Endodermal cell (in vitro differentiated cells): ENCODE data around the gene SH3BP4. TPM values are rescaled to one million over a fixed set of nuclear protein-coding genes. Genes with fewer than 3 reads are reported as not detected.

Experiments
- DNase-seq: peaks from one replicate; pipeline ENCODE4 v3.0.0-alpha.2; 2017
- H3K27ac ChIP-seq: 2 replicates; pipeline ENCODE4 v1.5.1; 2013; ENCODE audit warnings: mild to moderate bottlenecking, low read depth, low read length, moderate library complexity
- H3K27me3 ChIP-seq: 2 replicates; pipeline ENCODE4 v1.6.1; 2013; ENCODE audit warnings: mild to moderate bottlenecking, low read length, moderate library complexity; ENCODE audit not compliant: insufficient read depth, control insufficient read depth, poor library complexity, severe bottlenecking
- H3K36me3 ChIP-seq: 2 replicates; pipeline ENCODE4 v1.7.0; 2013; ENCODE audit warnings: mild to moderate bottlenecking, low read length, moderate library complexity; ENCODE audit not compliant: control insufficient read depth, insufficient read depth
- H3K4me1 ChIP-seq: one replicate; pipeline ENCODE4 v1.7.0; 2013; ENCODE audit warnings: low read length; ENCODE audit not compliant: control insufficient read depth, insufficient read depth
- H3K4me3 ChIP-seq: 2 replicates; pipeline ENCODE4 v1.5.1; 2013; ENCODE audit warnings: mild to moderate bottlenecking, low read length, moderate library complexity
- H3K9ac ChIP-seq: 2 replicates; pipeline ENCODE4 v1.6.1; 2013; ENCODE audit warnings: mild to moderate bottlenecking, low read length, moderate library complexity; ENCODE audit not compliant: poor library complexity, severe bottlenecking; ENCODE audit errors: extremely low read depth
- H3K9me3 ChIP-seq: 2 replicates; pipeline ENCODE4 v1.6.1; 2013; ENCODE audit warnings: mild to moderate bottlenecking, low read length, moderate library complexity; ENCODE audit not compliant: control insufficient read depth
- H3K27ac Mint-ChIP-seq: 2 replicates; pipeline ENCODE4 v1.8.0; 2020; ENCODE audit warnings: mixed read lengths
- H3K27me3 Mint-ChIP-seq: 2 replicates; pipeline ENCODE4 v1.8.0; 2021; ENCODE audit warnings: mild to moderate bottlenecking, mixed read lengths; ENCODE audit not compliant: insufficient read depth
- H3K36me3 Mint-ChIP-seq: 2 replicates; pipeline ENCODE4 v1.8.0; 2020; ENCODE audit warnings: low read depth, mixed read lengths
- H3K4me1 Mint-ChIP-seq: 2 replicates; pipeline ENCODE4 v1.8.0; 2020; ENCODE audit warnings: mixed read lengths
- H3K4me3 Mint-ChIP-seq: 2 replicates; pipeline ENCODE4 v1.8.0; 2020; ENCODE audit warnings: mild to moderate bottlenecking, moderate library complexity, mixed read lengths
- H3K9me3 Mint-ChIP-seq: 2 replicates; pipeline ENCODE4 v1.8.0; 2020; ENCODE audit warnings: mild to moderate bottlenecking, mixed read lengths
- CTCF ChIP-seq: fragments of 200-600 bp; sonication (generic); conservative IDR thresholded peaks from 2 replicates; pipeline ENCODE4 v1.5.0; 2021; ENCODE audit warnings: antibody characterized with exemption, mild to moderate bottlenecking
- WGBS, 2 experiments: methylation state at CpG; one replicate each; pipeline versions ENCODE4 v1.1.5 to v1.1.7; 2013; ENCODE audit warnings: missing lambda C conversion rate in 2 of 2, mixed read lengths in 1 of 2; ENCODE audit not compliant: insufficient coverage in 1 of 2, insufficient read length in 1 of 2; 5-methylcytosine and 5-hydroxymethylcytosine counted together
- total RNA-seq, 2 donors: library from RNA; stranded (reverse); fragmentation: NEBNext Ultra II Directional in 1 of 2; extraction: Animal tissue kit (Norgen Biotek cat#: 25700) in 1 of 2; gene quantifications; 2 replicates in 1 of 2; 3 replicates in 1 of 2; pipeline ENCODE4 v1.2.1, GENCODE V29; 2021

SH3BP4 gene
- total RNA-seq, 2 donors from 2014 or later: 49.1 to 53.4 TPM

GRCh38 chr2:235092433-235093223 is 140.8 kb downstream of the SH3BP4 start:
- H3K4me1 ChIP-seq: no peaks in the 10 kb centered on the region
- no peak overlapping the region for H3K27ac Mint-ChIP-seq
- H3K9ac ChIP-seq: no peak overlapping the region

GRCh38 chr2:235094457-235094856 is 142.6 kb downstream of the SH3BP4 start:
- Mint-ChIP-seq H3K4me1 (no peaks in the 10 kb centered on the region), H3K9me3 (no peaks in the 10 kb centered on the region), H3K27ac (no peak overlapping the region), H3K36me3 (no peaks in the 10 kb centered on the region), H3K27me3 (no peaks in the 10 kb centered on the region), H3K4me3 (no peak overlapping the region)
- TF ChIP-seq CTCF: no peak
- Histone ChIP-seq H3K27ac (no peak overlapping the region), H3K36me3 (no peaks in the 10 kb centered on the region), H3K9ac (no peak overlapping the region), H3K4me3 (no peak overlapping the region), H3K27me3 (no peaks in the 10 kb centered on the region), H3K4me1 (no peaks in the 10 kb centered on the region), H3K9me3 (no peaks in the 10 kb centered on the region)
- no peak for DNase-seq
- WGBS, 2 experiments: 95 to 100% methylated on average over 1 of the region's 1 CpG

More at GRCh38 chr2:235092433-235093223, 140.8 kb downstream of the SH3BP4 start:
- Histone ChIP-seq H3K27ac (no peak overlapping the region), H3K9me3 (no peaks in the 10 kb centered on the region), H3K4me3 (no peak overlapping the region), H3K27me3 (no peaks in the 10 kb centered on the region), H3K36me3 (no peaks in the 10 kb centered on the region)
- no peak for TF ChIP-seq CTCF
- no peaks in the 10 kb centered on the region for H3K27me3 Mint-ChIP-seq
- H3K4me1 Mint-ChIP-seq: no peaks in the 10 kb centered on the region
- 91 to 96% methylated on average over 16 to 17 of the region's 17 CpGs for WGBS, 2 experiments
- DNase-seq: no peak
- no peak overlapping the region for H3K4me3 Mint-ChIP-seq
- no peaks in the 10 kb centered on the region for H3K36me3 Mint-ChIP-seq
- no peaks in the 10 kb centered on the region for H3K9me3 Mint-ChIP-seq

- H3K9me3 Mint-ChIP-seq: no peaks in the 10 kb centered on the region
- no peaks in the 10 kb centered on the region for H3K4me1 Mint-ChIP-seq
These were observed 143.8 kb downstream of the SH3BP4 start for GRCh38 chr2:235095569-235095968.

More at GRCh38 chr2:235095569-235095968, 143.8 kb downstream of the SH3BP4 start:
- Histone ChIP-seq H3K9ac (no peak overlapping the region), H3K4me3 (no peak overlapping the region), H3K27me3 (no peaks in the 10 kb centered on the region), H3K9me3 (no peaks in the 10 kb centered on the region), H3K36me3 (no peaks in the 10 kb centered on the region), H3K4me1 (no peaks in the 10 kb centered on the region), H3K27ac (no peak overlapping the region)
- Mint-ChIP-seq H3K36me3 (no peaks in the 10 kb centered on the region), H3K27me3 (no peaks in the 10 kb centered on the region), H3K4me3 (no peak overlapping the region), H3K27ac (no peak overlapping the region)
- no peak for TF ChIP-seq CTCF
- 93 to 98% methylated on average over 2 of the region's 2 CpGs for WGBS, 2 experiments
- DNase-seq: no peak
